ENCODE data around the gene LAMA4. TPM values are rescaled to one million over a fixed set of nuclear protein-coding genes. Genes with fewer than 3 reads are reported as not detected.
A peak's percentile ranks its signal among the peaks of the same experiment; 100 is the strongest.

LAMA4 gene
- total and polyA plus RNA-seq, 2 of the 13 experiments (the other 11 are each of a cell fraction or from before 2014, with no cell fraction given), result not detected

DNA sequence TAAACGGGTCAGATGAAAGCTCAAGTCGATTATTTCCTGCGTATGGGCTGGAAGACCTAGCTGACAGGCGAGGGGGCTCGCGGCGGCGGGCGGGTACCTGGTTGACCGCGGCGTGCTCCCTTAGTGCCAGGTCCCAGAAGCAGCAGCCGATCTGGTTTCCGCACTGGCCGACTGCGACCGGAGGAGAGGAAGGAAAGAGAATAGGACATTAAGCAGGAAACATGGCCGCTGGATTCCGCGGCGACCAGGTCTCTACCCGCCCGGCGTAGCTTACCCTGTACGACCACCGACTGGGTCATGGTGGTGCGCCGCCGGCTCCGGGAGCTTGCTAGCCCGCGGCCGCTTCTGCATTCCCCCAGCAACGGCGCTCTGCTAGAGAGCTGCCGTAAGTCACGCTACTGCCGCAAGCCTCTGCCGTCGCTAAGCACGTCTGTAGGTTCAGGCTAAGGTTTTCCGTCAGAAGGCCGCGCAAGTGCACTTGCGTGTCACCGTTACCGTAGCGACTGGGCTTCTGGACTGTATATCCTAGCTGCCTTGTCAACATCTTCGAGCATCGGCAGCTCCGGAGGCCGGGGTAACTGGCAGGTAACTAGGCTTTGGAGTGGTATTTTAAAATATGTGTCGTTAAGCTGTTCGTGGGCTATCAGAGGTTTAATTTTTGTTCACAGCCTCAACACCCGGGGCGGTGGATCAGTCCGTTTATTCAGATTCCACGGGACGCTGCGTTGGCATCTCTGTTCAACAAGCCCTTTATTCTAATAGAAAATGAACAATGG lies 167.0 kb downstream of the LAMA4 start, which contains the start of the genes FAM229B and TUBE1 (continued):
- TF ChIP-seq, protein P1, sequence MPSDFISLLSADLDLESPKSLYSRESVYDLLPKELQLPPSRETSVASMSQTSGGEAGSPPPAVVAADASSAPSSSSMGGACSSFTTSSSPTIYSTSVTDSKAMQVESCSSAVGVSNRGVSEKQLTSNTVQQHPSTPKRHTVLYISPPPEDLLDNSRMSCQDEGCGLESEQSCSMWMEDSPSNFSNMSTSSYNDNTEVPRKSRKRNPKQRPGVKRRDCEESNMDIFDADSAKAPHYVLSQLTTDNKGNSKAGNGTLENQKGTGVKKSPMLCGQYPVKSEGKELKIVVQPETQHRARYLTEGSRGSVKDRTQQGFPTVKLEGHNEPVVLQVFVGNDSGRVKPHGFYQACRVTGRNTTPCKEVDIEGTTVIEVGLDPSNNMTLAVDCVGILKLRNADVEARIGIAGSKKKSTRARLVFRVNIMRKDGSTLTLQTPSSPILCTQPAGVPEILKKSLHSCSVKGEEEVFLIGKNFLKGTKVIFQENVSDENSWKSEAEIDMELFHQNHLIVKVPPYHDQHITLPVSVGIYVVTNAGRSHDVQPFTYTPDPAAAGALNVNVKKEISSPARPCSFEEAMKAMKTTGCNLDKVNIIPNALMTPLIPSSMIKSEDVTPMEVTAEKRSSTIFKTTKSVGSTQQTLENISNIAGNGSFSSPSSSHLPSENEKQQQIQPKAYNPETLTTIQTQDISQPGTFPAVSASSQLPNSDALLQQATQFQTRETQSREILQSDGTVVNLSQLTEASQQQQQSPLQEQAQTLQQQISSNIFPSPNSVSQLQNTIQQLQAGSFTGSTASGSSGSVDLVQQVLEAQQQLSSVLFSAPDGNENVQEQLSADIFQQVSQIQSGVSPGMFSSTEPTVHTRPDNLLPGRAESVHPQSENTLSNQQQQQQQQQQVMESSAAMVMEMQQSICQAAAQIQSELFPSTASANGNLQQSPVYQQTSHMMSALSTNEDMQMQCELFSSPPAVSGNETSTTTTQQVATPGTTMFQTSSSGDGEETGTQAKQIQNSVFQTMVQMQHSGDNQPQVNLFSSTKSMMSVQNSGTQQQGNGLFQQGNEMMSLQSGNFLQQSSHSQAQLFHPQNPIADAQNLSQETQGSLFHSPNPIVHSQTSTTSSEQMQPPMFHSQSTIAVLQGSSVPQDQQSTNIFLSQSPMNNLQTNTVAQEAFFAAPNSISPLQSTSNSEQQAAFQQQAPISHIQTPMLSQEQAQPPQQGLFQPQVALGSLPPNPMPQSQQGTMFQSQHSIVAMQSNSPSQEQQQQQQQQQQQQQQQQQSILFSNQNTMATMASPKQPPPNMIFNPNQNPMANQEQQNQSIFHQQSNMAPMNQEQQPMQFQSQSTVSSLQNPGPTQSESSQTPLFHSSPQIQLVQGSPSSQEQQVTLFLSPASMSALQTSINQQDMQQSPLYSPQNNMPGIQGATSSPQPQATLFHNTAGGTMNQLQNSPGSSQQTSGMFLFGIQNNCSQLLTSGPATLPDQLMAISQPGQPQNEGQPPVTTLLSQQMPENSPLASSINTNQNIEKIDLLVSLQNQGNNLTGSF (CRISPR knock-in tag; IDR thresholded peaks at IDR 0.05), result no peak
- TF ChIP-seq ZSCAN22 (CRISPR knock-in tag; IDR thresholded peaks at IDR 0.05) (no peak), TP53 (CRISPR knock-in tag; conservative IDR thresholded peaks at IDR 0.05) (no peak; the same call in 1 of the 2 replicates), EHMT2 (IDR thresholded peaks at IDR 0.05; ENCODE audit: borderline replicate concordance, low read depth, low read length) (no peak), ZNF33B (CRISPR knock-in tag; IDR thresholded peaks at IDR 0.05) (no peak), ZNF556 (CRISPR knock-in tag; IDR thresholded peaks at IDR 0.05; ENCODE audit: borderline replicate concordance) (peak; percentile 92), NFIC (IDR thresholded peaks at IDR 0.05; ENCODE audit: low read length) (no peak), SRY (CRISPR knock-in tag; IDR thresholded peaks at IDR 0.05) (peak; percentile 71; the same call in 1 of the 2 replicates)
- TF ChIP-seq, protein P2, sequence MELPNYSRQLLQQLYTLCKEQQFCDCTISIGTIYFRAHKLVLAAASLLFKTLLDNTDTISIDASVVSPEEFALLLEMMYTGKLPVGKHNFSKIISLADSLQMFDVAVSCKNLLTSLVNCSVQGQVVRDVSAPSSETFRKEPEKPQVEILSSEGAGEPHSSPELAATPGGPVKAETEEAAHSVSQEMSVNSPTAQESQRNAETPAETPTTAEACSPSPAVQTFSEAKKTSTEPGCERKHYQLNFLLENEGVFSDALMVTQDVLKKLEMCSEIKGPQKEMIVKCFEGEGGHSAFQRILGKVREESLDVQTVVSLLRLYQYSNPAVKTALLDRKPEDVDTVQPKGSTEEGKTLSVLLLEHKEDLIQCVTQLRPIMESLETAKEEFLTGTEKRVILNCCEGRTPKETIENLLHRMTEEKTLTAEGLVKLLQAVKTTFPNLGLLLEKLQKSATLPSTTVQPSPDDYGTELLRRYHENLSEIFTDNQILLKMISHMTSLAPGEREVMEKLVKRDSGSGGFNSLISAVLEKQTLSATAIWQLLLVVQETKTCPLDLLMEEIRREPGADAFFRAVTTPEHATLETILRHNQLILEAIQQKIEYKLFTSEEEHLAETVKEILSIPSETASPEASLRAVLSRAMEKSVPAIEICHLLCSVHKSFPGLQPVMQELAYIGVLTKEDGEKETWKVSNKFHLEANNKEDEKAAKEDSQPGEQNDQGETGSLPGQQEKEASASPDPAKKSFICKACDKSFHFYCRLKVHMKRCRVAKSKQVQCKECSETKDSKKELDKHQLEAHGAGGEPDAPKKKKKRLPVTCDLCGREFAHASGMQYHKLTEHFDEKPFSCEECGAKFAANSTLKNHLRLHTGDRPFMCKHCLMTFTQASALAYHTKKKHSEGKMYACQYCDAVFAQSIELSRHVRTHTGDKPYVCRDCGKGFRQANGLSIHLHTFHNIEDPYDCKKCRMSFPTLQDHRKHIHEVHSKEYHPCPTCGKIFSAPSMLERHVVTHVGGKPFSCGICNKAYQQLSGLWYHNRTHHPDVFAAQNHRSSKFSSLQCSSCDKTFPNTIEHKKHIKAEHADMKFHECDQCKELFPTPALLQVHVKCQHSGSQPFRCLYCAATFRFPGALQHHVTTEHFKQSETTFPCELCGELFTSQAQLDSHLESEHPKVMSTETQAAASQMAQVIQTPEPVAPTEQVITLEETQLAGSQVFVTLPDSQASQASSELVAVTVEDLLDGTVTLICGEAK (IDR thresholded peaks at IDR 0.05), result no peak
- TF ChIP-seq, protein P2 (CRISPR knock-in tag; IDR thresholded peaks at IDR 0.05), result peak; percentile 76; the same call in 1 of the 2 replicates
- TF ChIP-seq, protein P3, sequence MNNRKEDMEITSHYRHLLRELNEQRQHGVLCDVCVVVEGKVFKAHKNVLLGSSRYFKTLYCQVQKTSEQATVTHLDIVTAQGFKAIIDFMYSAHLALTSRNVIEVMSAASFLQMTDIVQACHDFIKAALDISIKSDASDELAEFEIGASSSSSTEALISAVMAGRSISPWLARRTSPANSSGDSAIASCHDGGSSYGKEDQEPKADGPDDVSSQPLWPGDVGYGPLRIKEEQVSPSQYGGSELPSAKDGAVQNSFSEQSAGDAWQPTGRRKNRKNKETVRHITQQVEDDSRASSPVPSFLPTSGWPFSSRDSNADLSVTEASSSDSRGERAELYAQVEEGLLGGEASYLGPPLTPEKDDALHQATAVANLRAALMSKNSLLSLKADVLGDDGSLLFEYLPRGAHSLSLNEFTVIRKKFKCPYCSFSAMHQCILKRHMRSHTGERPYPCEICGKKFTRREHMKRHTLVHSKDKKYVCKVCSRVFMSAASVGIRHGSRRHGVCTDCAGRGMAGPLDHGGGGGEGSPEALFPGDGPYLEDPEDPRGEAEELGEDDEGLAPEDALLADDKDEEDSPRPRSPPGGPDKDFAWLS (CRISPR knock-in tag; IDR thresholded peaks at IDR 0.05; ENCODE audit: borderline replicate concordance), result no peak
